Esophagus muscularis mucosa (tissue), 3 donors: ENCODE measurements around the gene C1orf35.

Source experiments
- CTCF ChIP-seq, 3 experiments: fragments of 200-600 bp in 2 of 3; fragments of 450-650 bp in 1 of 3; sonication (generic) in 2 of 3; IDR thresholded peaks; one replicate each; pipeline ENCODE4 v1.5.1; 2017 to 2019; ENCODE audit warnings: antibody characterized with exemption in 3 of 3, mild to moderate bottlenecking in 2 of 3, moderate library complexity in 1 of 3
- POLR2A ChIP-seq: fragments of 450-650 bp; IDR thresholded peaks from one replicate; pipeline ENCODE4 v1.6.1; 2017; ENCODE audit warnings: antibody characterized with exemption, moderate library complexity, mild to moderate bottlenecking, low read depth

GRCh38 chr1:228131766-228132165 lies 28.6 kb upstream of the C1orf35 start:
- TF ChIP-seq POLR2A (no peak), CTCF (IDR thresholded peaks at IDR 0.05) (no peak)
